K562 (cell line): ENCODE data around the gene TSR3. TPM values are rescaled to one million over a fixed set of nuclear protein-coding genes. Genes with fewer than 3 reads are reported as not detected.

Experiments used
- ATAC-seq: fragments of 200-7000 bp; cut with Tn5 transposase; 3 replicates; pipeline ENCODE4 v1.9.1; 2020; ENCODE audit warnings: moderate library complexity
- BruUV-seq: library from RNA; stranded (reverse); fragments of 400-500 nt; replicated peaks from 2 replicates; lab custom pipeline; 2021; lab: Mats Ljungman, UMichigan
- CTCF ChIA-PET: fragments of 300-600 bp; formaldehyde crosslinking; extraction: SDS; loops from one replicate; lab custom pipeline; 2021; ENCODE audit warnings: low intra/inter-chr PET ratio; lab: Yijun Ruan, JAX
- POLR2A ChIA-PET: fragments of 300-600, 350-650 bp; sonication (Branson Sonifier 250); formaldehyde crosslinking; extraction: SDS; loops from one replicate; lab custom pipeline; 2021; ENCODE audit warnings: antibody characterized with exemption, inconsistent platforms; lab: Yijun Ruan, JAX
- DNase-seq, 4 experiments: peaks; one replicate each; pipeline versions ENCODE4 v3.0.0 to v3.0.0-alpha.2; 2011 to 2018; ENCODE audit warnings: low spot score in 3 of 4, mixed read lengths in 3 of 4; ENCODE audit errors: extremely low read depth in 1 of 4
- FAIRE-seq: peaks from 2 replicates; lab custom pipeline; 2011; peaks lifted over from hg19 to GRCh38; lab: Jason Lieb, UNC
- H2AFZ ChIP-seq: 2 replicates; pipeline ENCODE4 v1.6.0; 2011; ENCODE audit warnings: low read depth, low read length, control low read depth, inconsistent platforms
- H3K27ac ChIP-seq: fragments of 200-600 bp; 3 replicates; pipeline ENCODE4 v1.8.0; 2011; ENCODE audit warnings: low read depth, mild to moderate bottlenecking, control low read depth, inconsistent platforms, low read length, moderate library complexity, mixed read lengths; ENCODE audit errors: extremely low read depth
- H3K27me3 ChIP-seq, 2 experiments: fragments of 300-600 bp in 1 of 2; 2 replicates in 1 of 2; 3 replicates in 1 of 2; pipeline versions ENCODE4 v1.6.0 to v1.8.0; 2011; ENCODE audit warnings: inconsistent platforms in 2 of 2, low read length in 2 of 2, mild to moderate bottlenecking in 1 of 2, mixed read lengths in 1 of 2, moderate library complexity in 1 of 2; ENCODE audit not compliant: control insufficient read depth in 2 of 2, insufficient read depth in 2 of 2
- H3K36me3 ChIP-seq: fragments of 300-600 bp; 3 replicates; pipeline ENCODE4 v1.8.0; 2011; ENCODE audit warnings: mild to moderate bottlenecking, low read length, inconsistent platforms; ENCODE audit not compliant: control insufficient read depth, insufficient read depth
- H3K4me1 ChIP-seq, 2 experiments: fragments of 200-600 bp in 1 of 2; replicated peaks in 1 of 2; 2 replicates in 1 of 2; 3 replicates in 1 of 2; pipeline versions ENCODE4 v1.5.1 to v1.8.0; 2011; ENCODE audit warnings: inconsistent platforms in 2 of 2, low read length in 2 of 2, mild to moderate bottlenecking in 1 of 2, mixed read lengths in 1 of 2, moderate library complexity in 1 of 2; ENCODE audit not compliant: control insufficient read depth in 2 of 2, insufficient read depth in 2 of 2
- H3K4me2 ChIP-seq: 2 replicates; pipeline ENCODE4 v1.6.1; 2011; ENCODE audit warnings: low read length, control low read depth, inconsistent platforms, mixed read lengths; ENCODE audit not compliant: insufficient read depth
- H3K4me3 ChIP-seq: fragments of 200-600 bp; sonication (generic), shearing (Covaris generic); 2 replicates; pipeline ENCODE4 v1.5.1; 2016; ENCODE audit warnings: control low read depth, inconsistent platforms
- H3K79me2 ChIP-seq: fragments of 200-600 bp; 3 replicates; pipeline ENCODE4 v1.8.0; 2011; ENCODE audit warnings: low read length, inconsistent platforms; ENCODE audit not compliant: control insufficient read depth, insufficient read depth
- H3K9ac ChIP-seq, 2 experiments: 2 replicates each; pipeline versions ENCODE4 v1.6.0 to v1.6.1; 2011; ENCODE audit warnings: low read depth in 2 of 2, low read length in 2 of 2, control low read depth in 1 of 2, inconsistent platforms in 1 of 2, mild to moderate bottlenecking in 1 of 2, mixed read lengths in 1 of 2; ENCODE audit not compliant: insufficient read depth in 1 of 2
- H3K9me1 ChIP-seq: one replicate; pipeline ENCODE4 v1.6.0; 2011; ENCODE audit warnings: inconsistent platforms, mild to moderate bottlenecking, low read length, moderate library complexity; ENCODE audit not compliant: control insufficient read depth, insufficient read depth
- H3K9me3 ChIP-seq: replicated peaks from 2 replicates; pipeline ENCODE4 v1.5.1; 2011; ENCODE audit warnings: low read depth, low read length, inconsistent platforms; ENCODE audit not compliant: control insufficient read depth, insufficient read depth
- H4K20me1 ChIP-seq: replicated peaks from 2 replicates; pipeline ENCODE4 v1.6.1; 2011; ENCODE audit warnings: low read length, inconsistent platforms, mixed read lengths; ENCODE audit not compliant: control insufficient read depth, insufficient read depth
- ARNT ChIP-seq, 2 experiments: fragments of 450-650 bp; IDR thresholded peaks; 2 replicates each; pipeline ENCODE4 v1.6.1; 2016; ENCODE audit warnings: mild to moderate bottlenecking in 1 of 2
- GABPA ChIP-seq: fragments of 200-800 bp; sonication (Bioruptor generic); conservative IDR thresholded peaks from 2 replicates; pipeline ENCODE4 v1.6.1; 2016; ENCODE audit warnings: low read depth, missing genetic modification characterization, missing compliant biosample characterization
- POLR2H ChIP-seq: IDR thresholded peaks from 2 replicates; pipeline ENCODE4 v1.6.1; 2016; ENCODE audit warnings: missing genetic modification characterization, low read depth, mild to moderate bottlenecking, control low read depth, missing compliant biosample characterization, moderate library complexity
- TRIM24 ChIP-seq, 2 experiments: fragments of 450-650 bp; IDR thresholded peaks; 2 replicates each; pipeline ENCODE4 v1.6.1; 2016
- ZNF253 ChIP-seq: fragments of 250-450 bp; sonication (Bioruptor Pico); conservative IDR thresholded peaks from 2 replicates; pipeline ENCODE4 v1.6.1; 2021; ENCODE audit warnings: mild to moderate bottlenecking
- WGBS: fragments of 100-300 bp; shearing (Covaris generic); methylation state at CpG from one replicate; pipeline ENCODE4 v1.1.6; 2016; ENCODE audit warnings: low coverage, mixed read lengths; ENCODE audit not compliant: insufficient coverage; ENCODE audit errors: missing lambda C conversion rate; 5-methylcytosine and 5-hydroxymethylcytosine counted together
- in situ Hi-C: fragments of 300-500 bp; cut with MboI; formaldehyde crosslinking; loops from 4 replicates; pipeline ENCODE4 v1.15.0; 2018; ENCODE audit warnings: inconsistent platforms, mixed read lengths
- intact Hi-C: fragments of 100-400 bp; cut with micrococcal nuclease; formaldehyde crosslinking; loops from 2 replicates; pipeline ENCODE4 v1.14.2; 2022
- polyA plus RNA-seq, 8 experiments: library from polyadenylated mRNA; depleted of rRNA in 4 of 8; stranded (reverse) in 5 of 8; unstranded in 3 of 8; fragments of >200 nt; fragmentation: Nextera tagmentation in 2 of 8; fragmentation: Illumina TruSeq in 1 of 8; extraction: Ambion mirVana in 2 of 8; extraction: Trizol in 1 of 8; gene quantifications; 2 replicates each; pipeline versions ENCODE4 v1.2.1 to v1.2.3, GENCODE V29; 2011 to 2014; ENCODE audit warnings: inconsistent platforms in 1 of 8, missing spikeins in 1 of 8
- total RNA-seq, 7 experiments: library from RNA; depleted of rRNA in 6 of 7; stranded (reverse); fragments of >200 nt in 6 of 7; fragmentation: Illumina TruSeq in 2 of 7; extraction: Trizol in 2 of 7; gene quantifications; 2 replicates each; pipeline versions ENCODE4 v1.2.1 to v1.2.3, GENCODE V29; 2011 to 2021; ENCODE audit warnings: low replicate concordance in 1 of 7
- TF ChIP-seq, protein P1 (sequence below), 3 experiments: fragments of 200-800 bp in 1 of 3; fragments of 250-450 bp in 1 of 3; fragments of 450-650 bp in 1 of 3; sonication (Bioruptor Pico) in 1 of 3; sonication (Bioruptor generic) in 1 of 3; formaldehyde crosslinking in 1 of 3; IDR thresholded peaks; 2 replicates each; pipeline versions ENCODE4 v1.6.1 to v1.8.0; 2016 to 2022; ENCODE audit warnings: mild to moderate bottlenecking in 2 of 3, missing genetic modification characterization in 2 of 3, missing compliant biosample characterization in 1 of 3, moderate library complexity in 1 of 3
- TF ChIP-seq, protein P2 (sequence below): fragments of 450-650 bp; IDR thresholded peaks from 2 replicates; pipeline ENCODE4 v1.6.1; 2016; ENCODE audit warnings: missing biosample characterization, missing genetic modification characterization
- TF ChIP-seq, protein P3 (sequence below), 2 experiments: IDR thresholded peaks; 2 replicates each; pipeline ENCODE4 v1.6.1; 2012; ENCODE audit warnings: improper control_type of control experiment in 2 of 2, low read depth in 2 of 2, low read length in 2 of 2, borderline replicate concordance in 1 of 2
- TF ChIP-seq, protein P4 (sequence below), 2 experiments: fragments of 450-650 bp; IDR thresholded peaks; 2 replicates each; pipeline ENCODE4 v1.6.1; 2016

The TSR3 gene
- total and polyA plus RNA-seq, 9 of the 15 experiments (the other 6 are each of a cell fraction or from before 2014, with no cell fraction given), result 1.5 to 74.8 (median 16.5) TPM

DNA sequence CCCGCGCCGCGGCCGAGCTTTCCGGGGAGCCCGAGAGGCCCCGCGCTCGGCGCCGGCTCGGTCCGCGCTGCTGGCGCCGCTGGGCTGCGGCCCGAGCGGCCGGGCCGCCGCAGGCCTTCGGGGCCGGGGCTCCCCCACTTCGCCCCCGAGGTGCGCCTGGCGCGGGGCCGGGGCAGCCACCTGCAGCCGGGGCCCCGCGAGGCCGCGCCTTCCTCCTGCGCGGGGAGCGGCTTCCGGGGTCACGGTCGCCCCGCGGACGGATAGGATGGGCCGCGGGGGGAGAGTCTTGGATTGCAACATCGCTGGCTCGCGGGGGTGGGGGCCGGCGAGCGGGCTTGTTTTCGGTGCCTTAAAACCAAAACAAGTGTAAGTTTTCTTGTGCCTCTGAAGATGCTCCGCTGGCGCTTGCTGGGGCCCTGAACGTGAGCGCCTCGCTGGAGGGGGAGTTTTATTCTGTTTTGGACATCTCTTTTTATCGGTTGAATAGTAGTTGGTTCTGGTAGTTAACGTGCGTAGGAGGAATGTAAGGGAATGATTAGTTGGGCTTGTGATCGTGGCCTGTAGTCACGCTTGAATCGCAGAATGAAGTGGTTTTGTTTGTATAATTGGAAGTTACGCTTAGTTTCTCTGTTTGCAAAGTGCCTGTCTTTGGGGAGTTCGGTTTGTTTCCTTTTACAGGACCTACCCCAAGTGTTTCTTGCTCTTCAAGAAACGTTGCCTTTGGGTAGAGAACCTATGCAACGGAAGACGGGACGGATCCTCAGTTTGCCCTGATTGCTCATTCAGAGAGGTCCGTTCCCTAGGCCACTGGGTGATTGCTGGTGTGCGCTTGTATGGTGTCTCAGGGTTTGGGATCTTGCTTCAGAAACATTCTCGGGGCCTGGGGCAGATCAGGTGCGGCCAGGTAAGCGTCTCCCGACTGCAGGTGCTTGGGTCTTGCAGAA lies 41.5 kb downstream of the TSR3 start:
- DNase-seq (peak; percentile 65 to 75 (median 68)), FAIRE-seq (peak; percentile 83), ATAC-seq (peak; percentile 61)
- intact Hi-C loops, result loop anchor here (2.0 kb wide), 1 partner anchor 21 kb away; no protein-coding TSS in a partner anchor
- in situ Hi-C loops, result no loop called here
- H3K9ac ChIP-seq, result peak overlapping the region; percentile 79 to 99
- peaks cover 58% of the 10 kb centered on the region for H3K79me2 ChIP-seq
- peak overlapping the region; percentile 87 for H3K4me2 ChIP-seq
- H3K9me3 ChIP-seq, result no peaks in the 10 kb centered on the region
- H3K27ac ChIP-seq, result peak overlapping the region; percentile 24
- WGBS, result 1% methylated on average over 37 of the region's 77 CpGs
- peaks cover 47% of the 10 kb centered on the region for H3K36me3 ChIP-seq
- H2AFZ ChIP-seq, result no peak overlapping the region
- H3K4me3 ChIP-seq, result peak overlapping the region; percentile 91
- H4K20me1 ChIP-seq, result peaks cover 50% of the 10 kb centered on the region
- POLR2A ChIA-PET, result interaction anchor here (0.6 to 1.4 kb wide), 5 partner anchors 8 to 109 kb away, joined by 3 to 5 read pairs (median 4); no protein-coding TSS in a partner anchor
- TSS peak; percentile 82 for BruUV-seq
- CTCF ChIA-PET, result no interaction called here
- no peaks in the 10 kb centered on the region for H3K27me3 ChIP-seq
- peaks cover 12 to 68% of the 10 kb centered on the region in 2 experiments for H3K4me1 ChIP-seq
- H3K9me1 ChIP-seq, result peaks cover 19% of the 10 kb centered on the region
- TF ChIP-seq, protein P1, sequence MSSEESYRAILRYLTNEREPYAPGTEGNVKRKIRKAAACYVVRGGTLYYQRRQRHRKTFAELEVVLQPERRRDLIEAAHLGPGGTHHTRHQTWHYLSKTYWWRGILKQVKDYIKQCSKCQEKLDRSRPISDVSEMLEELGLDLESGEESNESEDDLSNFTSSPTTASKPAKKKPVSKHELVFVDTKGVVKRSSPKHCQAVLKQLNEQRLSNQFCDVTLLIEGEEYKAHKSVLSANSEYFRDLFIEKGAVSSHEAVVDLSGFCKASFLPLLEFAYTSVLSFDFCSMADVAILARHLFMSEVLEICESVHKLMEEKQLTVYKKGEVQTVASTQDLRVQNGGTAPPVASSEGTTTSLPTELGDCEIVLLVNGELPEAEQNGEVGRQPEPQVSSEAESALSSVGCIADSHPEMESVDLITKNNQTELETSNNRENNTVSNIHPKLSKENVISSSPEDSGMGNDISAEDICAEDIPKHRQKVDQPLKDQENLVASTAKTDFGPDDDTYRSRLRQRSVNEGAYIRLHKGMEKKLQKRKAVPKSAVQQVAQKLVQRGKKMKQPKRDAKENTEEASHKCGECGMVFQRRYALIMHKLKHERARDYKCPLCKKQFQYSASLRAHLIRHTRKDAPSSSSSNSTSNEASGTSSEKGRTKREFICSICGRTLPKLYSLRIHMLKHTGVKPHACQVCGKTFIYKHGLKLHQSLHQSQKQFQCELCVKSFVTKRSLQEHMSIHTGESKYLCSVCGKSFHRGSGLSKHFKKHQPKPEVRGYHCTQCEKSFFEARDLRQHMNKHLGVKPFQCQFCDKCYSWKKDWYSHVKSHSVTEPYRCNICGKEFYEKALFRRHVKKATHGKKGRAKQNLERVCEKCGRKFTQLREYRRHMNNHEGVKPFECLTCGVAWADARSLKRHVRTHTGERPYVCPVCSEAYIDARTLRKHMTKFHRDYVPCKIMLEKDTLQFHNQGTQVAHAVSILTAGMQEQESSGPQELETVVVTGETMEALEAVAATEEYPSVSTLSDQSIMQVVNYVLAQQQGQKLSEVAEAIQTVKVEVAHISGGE (CRISPR knock-in tag; IDR thresholded peaks at IDR 0.05), result 0 out of 6 replicates have a peak, but pooled peaks of 1 of the 3 experiments have one; percentile 47
- TF ChIP-seq ARNT (IDR thresholded peaks at IDR 0.05) (peak; percentile 26; a peak in 1 of 4 replicates), GABPA (tag) (peak; percentile 75), ZNF253 (no peak), POLR2H (tag) (peak; percentile 43; the same call in 1 of the 2 replicates), TRIM24 (IDR thresholded peaks at IDR 0.05) (peak in 1 of 2 experiments; percentile 41; a peak in 1 of 4 replicates)
- TF ChIP-seq, protein P2, sequence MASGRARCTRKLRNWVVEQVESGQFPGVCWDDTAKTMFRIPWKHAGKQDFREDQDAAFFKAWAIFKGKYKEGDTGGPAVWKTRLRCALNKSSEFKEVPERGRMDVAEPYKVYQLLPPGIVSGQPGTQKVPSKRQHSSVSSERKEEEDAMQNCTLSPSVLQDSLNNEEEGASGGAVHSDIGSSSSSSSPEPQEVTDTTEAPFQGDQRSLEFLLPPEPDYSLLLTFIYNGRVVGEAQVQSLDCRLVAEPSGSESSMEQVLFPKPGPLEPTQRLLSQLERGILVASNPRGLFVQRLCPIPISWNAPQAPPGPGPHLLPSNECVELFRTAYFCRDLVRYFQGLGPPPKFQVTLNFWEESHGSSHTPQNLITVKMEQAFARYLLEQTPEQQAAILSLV (tag), result no peak
- TF ChIP-seq, protein P3, sequence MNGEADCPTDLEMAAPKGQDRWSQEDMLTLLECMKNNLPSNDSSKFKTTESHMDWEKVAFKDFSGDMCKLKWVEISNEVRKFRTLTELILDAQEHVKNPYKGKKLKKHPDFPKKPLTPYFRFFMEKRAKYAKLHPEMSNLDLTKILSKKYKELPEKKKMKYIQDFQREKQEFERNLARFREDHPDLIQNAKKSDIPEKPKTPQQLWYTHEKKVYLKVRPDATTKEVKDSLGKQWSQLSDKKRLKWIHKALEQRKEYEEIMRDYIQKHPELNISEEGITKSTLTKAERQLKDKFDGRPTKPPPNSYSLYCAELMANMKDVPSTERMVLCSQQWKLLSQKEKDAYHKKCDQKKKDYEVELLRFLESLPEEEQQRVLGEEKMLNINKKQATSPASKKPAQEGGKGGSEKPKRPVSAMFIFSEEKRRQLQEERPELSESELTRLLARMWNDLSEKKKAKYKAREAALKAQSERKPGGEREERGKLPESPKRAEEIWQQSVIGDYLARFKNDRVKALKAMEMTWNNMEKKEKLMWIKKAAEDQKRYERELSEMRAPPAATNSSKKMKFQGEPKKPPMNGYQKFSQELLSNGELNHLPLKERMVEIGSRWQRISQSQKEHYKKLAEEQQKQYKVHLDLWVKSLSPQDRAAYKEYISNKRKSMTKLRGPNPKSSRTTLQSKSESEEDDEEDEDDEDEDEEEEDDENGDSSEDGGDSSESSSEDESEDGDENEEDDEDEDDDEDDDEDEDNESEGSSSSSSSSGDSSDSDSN (IDR thresholded peaks at IDR 0.05; ENCODE audit: borderline replicate concordance in 1 of 2, low read depth in 2 of 2, low read length in 2 of 2), result 0 out of 4 replicates have a peak, but pooled peaks have one; percentile 41 to 43
- TF ChIP-seq, protein P4, sequence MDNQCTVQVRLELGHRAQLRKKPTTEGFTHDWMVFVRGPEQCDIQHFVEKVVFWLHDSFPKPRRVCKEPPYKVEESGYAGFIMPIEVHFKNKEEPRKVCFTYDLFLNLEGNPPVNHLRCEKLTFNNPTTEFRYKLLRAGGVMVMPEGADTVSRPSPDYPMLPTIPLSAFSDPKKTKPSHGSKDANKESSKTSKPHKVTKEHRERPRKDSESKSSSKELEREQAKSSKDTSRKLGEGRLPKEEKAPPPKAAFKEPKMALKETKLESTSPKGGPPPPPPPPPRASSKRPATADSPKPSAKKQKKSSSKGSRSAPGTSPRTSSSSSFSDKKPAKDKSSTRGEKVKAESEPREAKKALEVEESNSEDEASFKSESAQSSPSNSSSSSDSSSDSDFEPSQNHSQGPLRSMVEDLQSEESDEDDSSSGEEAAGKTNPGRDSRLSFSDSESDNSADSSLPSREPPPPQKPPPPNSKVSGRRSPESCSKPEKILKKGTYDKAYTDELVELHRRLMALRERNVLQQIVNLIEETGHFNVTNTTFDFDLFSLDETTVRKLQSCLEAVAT (IDR thresholded peaks at IDR 0.05), result peak; percentile 7 to 34; a peak in 2 of 4 replicates
